ENCODE measurements around the gene CHST8. TPM values are rescaled to one million over a fixed set of nuclear protein-coding genes. Genes with fewer than 3 reads are reported as not detected.

Gene CHST8
- total and polyA plus RNA-seq, 7 experiments from 2014 or later = not detected

DNA sequence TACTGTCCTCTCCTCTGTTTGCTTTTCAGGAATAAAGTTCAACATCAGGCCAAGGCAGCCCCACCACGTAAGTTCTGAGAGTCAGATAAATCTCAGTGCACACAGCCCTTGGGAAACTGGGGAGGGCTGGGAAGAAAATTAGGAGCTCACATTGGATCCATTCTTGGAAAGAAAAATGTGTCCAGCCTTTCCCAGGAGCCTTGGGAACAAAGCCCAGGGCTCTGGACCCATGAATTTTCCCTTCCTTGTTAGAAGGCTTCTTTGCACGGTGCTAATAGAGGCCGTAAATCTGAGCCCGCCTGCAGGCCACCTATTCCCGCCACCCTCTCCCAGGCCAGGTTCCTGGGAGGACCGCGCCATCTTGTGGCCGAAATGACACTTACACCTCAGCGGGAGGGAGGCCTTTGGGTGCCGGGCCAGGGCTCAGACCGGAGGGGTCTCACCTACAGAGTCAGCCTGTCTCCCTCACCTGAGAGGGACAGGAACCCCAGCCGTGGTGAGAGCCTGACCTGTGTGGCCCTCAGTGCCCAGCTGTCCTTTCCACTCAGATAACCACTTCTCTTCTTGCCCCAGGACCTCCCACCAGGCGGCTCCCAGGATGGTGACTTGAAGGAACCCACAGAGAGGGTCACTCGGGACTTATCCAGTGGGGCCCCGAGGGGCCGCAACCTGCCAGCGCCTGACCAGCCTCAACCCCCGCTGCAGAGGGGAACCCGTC, 149.8 kb downstream of the CHST8 start:
- Histone ChIP-seq H3K27ac (ENCODE audit: low read depth, low read length) (no peak overlapping the region), H3K4me3 (ENCODE audit: low read length) (no peak overlapping the region), H3K36me3 (ENCODE audit: control insufficient read depth in 2 of 3, insufficient read depth in 3 of 3, low read length in 3 of 3) (no peaks in the 10 kb centered on the region), H3K27me3 (ENCODE audit: control insufficient read depth in 2 of 2, insufficient read depth in 2 of 2, low read length in 2 of 2) (no peaks in the 10 kb centered on the region), H3K4me1 (ENCODE audit: control insufficient read depth in 2 of 2, insufficient read depth in 2 of 2, low read length in 2 of 2) (no peaks in the 10 kb centered on the region), H3K9me3 (ENCODE audit: control insufficient read depth in 2 of 3, low read length in 3 of 3) (no peaks in the 10 kb centered on the region)
- H3K27ac Mint-ChIP-seq = no peak overlapping the region
- no peak overlapping the region for H3K4me3 Mint-ChIP-seq
- peaks cover 0 to 24% (median 22%) of the 10 kb centered on the region in 5 donors for H3K27me3 Mint-ChIP-seq
- CTCF ChIA-PET = interaction anchor here (0.9 to 1.2 kb wide), 2 partner anchors 9 to 341 kb away, joined by 3 read pairs; no protein-coding TSS in a partner anchor
- peak in 7 of 9 donors; percentile 35 to 68 (median 40) for DNase-seq
- POLR2A ChIA-PET = no interaction called here
- intact Hi-C loops (cut with micrococcal nuclease) = loop anchor here (1.0 to 5.0 kb wide), 4 partner anchors 341 to 536 kb away; no protein-coding TSS in a partner anchor
- no peaks in the 10 kb centered on the region for H3K9me3 Mint-ChIP-seq
- no peaks in the 10 kb centered on the region for H3K36me3 Mint-ChIP-seq
- no peaks in the 10 kb centered on the region for H3K4me1 Mint-ChIP-seq
- peak; percentile 60 for ATAC-seq

DNA sequence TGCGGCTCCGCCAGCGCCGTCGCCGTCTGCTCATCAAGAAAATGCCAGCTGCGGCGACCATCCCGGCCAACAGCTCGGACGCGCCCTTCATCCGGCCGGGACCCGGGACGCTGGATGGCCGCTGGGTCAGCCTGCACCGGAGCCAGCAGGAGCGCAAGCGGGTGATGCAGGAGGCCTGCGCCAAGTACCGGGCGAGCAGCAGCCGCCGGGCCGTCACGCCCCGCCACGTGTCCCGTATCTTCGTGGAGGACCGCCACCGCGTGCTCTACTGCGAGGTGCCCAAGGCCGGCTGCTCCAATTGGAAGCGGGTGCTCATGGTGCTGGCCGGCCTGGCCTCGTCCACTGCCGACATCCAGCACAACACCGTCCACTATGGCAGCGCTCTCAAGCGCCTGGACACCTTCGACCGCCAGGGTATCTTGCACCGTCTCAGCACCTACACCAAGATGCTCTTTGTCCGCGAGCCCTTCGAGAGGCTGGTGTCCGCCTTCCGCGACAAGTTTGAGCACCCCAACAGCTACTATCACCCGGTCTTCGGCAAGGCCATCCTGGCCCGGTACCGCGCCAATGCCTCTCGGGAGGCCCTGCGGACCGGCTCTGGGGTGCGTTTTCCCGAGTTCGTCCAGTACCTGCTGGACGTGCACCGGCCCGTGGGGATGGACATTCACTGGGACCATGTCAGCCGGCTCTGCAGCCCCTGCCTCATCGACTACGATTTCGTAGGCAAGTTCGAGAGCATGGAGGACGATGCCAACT, 150.5 kb downstream of the CHST8 start:
- Histone ChIP-seq H3K36me3 (ENCODE audit: control insufficient read depth in 2 of 3, insufficient read depth in 3 of 3, low read length in 3 of 3) (no peaks in the 10 kb centered on the region), H3K9me3 (ENCODE audit: control insufficient read depth in 2 of 3, low read length in 3 of 3) (no peaks in the 10 kb centered on the region), H3K27me3 (ENCODE audit: control insufficient read depth in 2 of 2, insufficient read depth in 2 of 2, low read length in 2 of 2) (no peaks in the 10 kb centered on the region), H3K4me1 (ENCODE audit: control insufficient read depth in 2 of 2, insufficient read depth in 2 of 2, low read length in 2 of 2) (no peaks in the 10 kb centered on the region), H3K4me3 (ENCODE audit: low read length) (no peak overlapping the region), H3K27ac (ENCODE audit: low read depth, low read length) (no peak overlapping the region)
- DNase-seq (no peak), ATAC-seq (no peak)
- Mint-ChIP-seq H3K27ac (no peak overlapping the region), H3K27me3 (peaks cover 0 to 22% (median 18%) of the 10 kb centered on the region in 5 donors), H3K4me1 (no peaks in the 10 kb centered on the region), H3K36me3 (no peaks in the 10 kb centered on the region), H3K9me3 (no peaks in the 10 kb centered on the region), H3K4me3 (no peak overlapping the region)
- POLR2A ChIA-PET = no interaction called here
- CTCF ChIA-PET = interaction anchor here (0.9 kb wide), 1 partner anchor 342 kb away, joined by 3 read pairs; no protein-coding TSS in a partner anchor
- intact Hi-C loops (cut with micrococcal nuclease) = loop anchor here in 1 of 2 donors (5.0 kb wide), 2 partner anchors 355 to 530 kb away; no protein-coding TSS in a partner anchor

DNA sequence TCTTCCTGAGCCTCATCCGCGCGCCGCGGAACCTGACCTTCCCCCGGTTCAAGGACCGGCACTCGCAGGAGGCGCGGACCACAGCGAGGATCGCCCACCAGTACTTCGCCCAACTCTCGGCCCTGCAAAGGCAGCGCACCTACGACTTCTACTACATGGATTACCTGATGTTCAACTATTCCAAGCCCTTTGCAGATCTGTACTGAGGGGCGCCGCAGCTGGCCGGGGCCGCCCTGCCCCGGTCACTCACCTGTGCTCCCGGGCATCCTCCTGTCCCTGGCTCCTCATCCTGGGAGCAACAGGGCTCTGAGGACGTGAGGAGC, 151.1 kb downstream of the CHST8 start:
- POLR2A ChIA-PET = no interaction called here
- Mint-ChIP-seq H3K27ac (no peak overlapping the region), H3K9me3 (no peaks in the 10 kb centered on the region)

DNA sequence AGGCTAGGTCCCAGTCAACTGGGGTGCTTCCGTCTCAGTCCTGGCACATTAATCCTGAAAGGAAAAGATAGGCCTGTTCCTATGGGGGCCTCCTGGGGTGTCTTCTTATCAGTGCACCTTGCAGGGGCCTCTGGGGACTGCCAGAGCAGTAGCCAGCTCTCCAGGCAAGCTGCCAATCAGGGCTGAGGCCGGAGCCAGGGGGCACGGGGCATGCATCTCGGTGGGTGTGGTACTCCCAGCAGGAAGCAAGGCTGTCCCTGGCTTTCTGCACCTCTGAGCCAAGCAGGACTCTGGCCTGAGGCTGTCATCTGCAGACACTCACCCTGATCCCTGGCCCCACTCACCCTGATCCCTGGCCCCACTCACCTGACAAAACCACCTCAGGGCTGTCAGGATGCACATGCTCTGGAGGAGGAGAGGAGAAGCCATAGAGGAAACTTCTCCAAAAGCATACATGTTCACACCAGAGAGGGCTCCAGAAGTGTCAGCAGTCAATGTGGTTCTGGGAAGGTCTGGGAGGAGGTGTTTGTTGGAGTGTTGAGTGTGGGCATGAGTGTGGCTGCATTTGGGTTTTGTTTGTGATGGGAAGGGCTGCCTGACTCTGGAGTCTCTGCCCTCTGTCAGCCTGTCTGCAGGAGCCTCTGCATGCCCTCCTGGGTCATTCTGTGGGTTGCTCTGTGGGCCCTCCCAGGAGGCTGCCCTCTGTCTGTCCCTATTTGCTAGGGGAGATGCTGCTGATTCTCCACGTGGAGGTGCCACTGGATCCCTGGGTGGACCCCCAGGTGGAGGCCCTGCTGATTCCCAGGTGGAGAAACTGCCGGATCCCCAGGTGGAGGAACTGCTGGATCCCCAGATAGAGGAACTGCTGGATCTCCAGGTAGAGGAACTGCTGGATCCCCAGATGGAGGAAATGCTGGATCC, 152.2 kb downstream of the CHST8 start:
- ChIA-PET CTCF (interaction anchor here (0.6 kb wide), 1 partner anchor 239 kb away, joined by 4 read pairs; no protein-coding TSS in a partner anchor), POLR2A (no interaction called here)
- DNase-seq (no peak), ATAC-seq (no peak)
- Mint-ChIP-seq H3K4me3 (no peak overlapping the region), H3K27ac (no peak overlapping the region), H3K9me3 (no peaks in the 10 kb centered on the region), H3K36me3 (no peaks in the 10 kb centered on the region), H3K4me1 (peaks cover 4 to 8% (median 7%) of the 10 kb centered on the region in 7 donors), H3K27me3 (peaks cover 7 to 27% (median 21%) of the 10 kb centered on the region in 5 donors)
- Histone ChIP-seq H3K27me3 (ENCODE audit: control insufficient read depth in 2 of 2, insufficient read depth in 2 of 2, low read length in 2 of 2) (no peaks in the 10 kb centered on the region), H3K9me3 (ENCODE audit: control insufficient read depth in 2 of 3, low read length in 3 of 3) (no peaks in the 10 kb centered on the region), H3K4me1 (ENCODE audit: control insufficient read depth in 2 of 2, insufficient read depth in 2 of 2, low read length in 2 of 2) (peaks cover 0 to 3% of the 10 kb centered on the region in 2 donors), H3K36me3 (ENCODE audit: control insufficient read depth in 2 of 3, insufficient read depth in 3 of 3, low read length in 3 of 3) (no peaks in the 10 kb centered on the region), H3K27ac (ENCODE audit: low read depth, low read length) (no peak overlapping the region), H3K4me3 (ENCODE audit: low read length) (no peak overlapping the region)
- intact Hi-C loops (cut with micrococcal nuclease) = loop anchor here in 1 of 2 donors (5.0 kb wide), 2 partner anchors 357 to 532 kb away; no protein-coding TSS in a partner anchor

More for the DNA sequence above, 151.1 kb downstream of the CHST8 start:
- peaks cover 0 to 3% of the 10 kb centered on the region in 2 donors for H3K4me1 ChIP-seq (ENCODE audit: control insufficient read depth in 2 of 2, insufficient read depth in 2 of 2, low read length in 2 of 2)
- H3K27ac ChIP-seq (ENCODE audit: low read depth, low read length) = no peak overlapping the region
- Mint-ChIP-seq H3K27me3 (peaks cover 0 to 22% (median 14%) of the 10 kb centered on the region in 5 donors), H3K4me3 (no peak overlapping the region), H3K36me3 (no peaks in the 10 kb centered on the region), H3K4me1 (peaks cover 0 to 1% (median 0%) of the 10 kb centered on the region in 7 donors)
- no peaks in the 10 kb centered on the region for H3K9me3 ChIP-seq (ENCODE audit: control insufficient read depth in 2 of 3, low read length in 3 of 3)
- ATAC-seq (no peak), DNase-seq (no peak)
- H3K36me3 ChIP-seq (ENCODE audit: control insufficient read depth in 2 of 3, insufficient read depth in 3 of 3, low read length in 3 of 3) = no peaks in the 10 kb centered on the region
- CTCF ChIA-PET = no interaction called here
- H3K27me3 ChIP-seq (ENCODE audit: control insufficient read depth in 2 of 2, insufficient read depth in 2 of 2, low read length in 2 of 2) = no peaks in the 10 kb centered on the region
- H3K4me3 ChIP-seq (ENCODE audit: low read length) = no peak overlapping the region
- intact Hi-C loops (cut with micrococcal nuclease) = loop anchor here in 1 of 2 donors (5.0 kb wide), 2 partner anchors 356 to 531 kb away; no protein-coding TSS in a partner anchor

DNA sequence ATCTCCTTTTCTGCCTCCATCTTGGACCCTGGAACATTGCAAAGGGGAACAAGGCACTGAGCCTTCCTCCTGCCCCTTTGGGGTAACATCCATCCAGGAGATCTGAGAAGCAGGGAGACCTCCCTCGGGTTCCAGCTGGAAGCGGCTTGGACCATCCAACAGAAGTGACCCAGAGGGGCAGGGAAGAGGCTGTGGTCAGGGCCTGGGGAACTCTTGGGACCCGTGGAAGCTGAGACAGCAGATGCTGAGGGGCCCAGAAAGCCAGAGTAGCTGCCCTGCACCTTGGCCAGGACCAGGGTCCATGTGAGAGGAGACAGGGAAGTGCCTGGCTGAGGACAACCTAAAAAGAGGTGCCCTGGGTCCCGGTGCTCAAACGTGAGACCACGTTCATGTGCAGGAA, 153.0 kb downstream of the CHST8 start:
- no peaks in the 10 kb centered on the region for H3K9me3 Mint-ChIP-seq
- DNase-seq (no peak), ATAC-seq (no peak)
- CTCF ChIA-PET = interaction anchor here (0.6 kb wide), 1 partner anchor 240 kb away, joined by 4 read pairs; no protein-coding TSS in a partner anchor
- no peak overlapping the region for H3K27ac ChIP-seq (ENCODE audit: low read depth, low read length)
- peaks cover 4 to 13% (median 7%) of the 10 kb centered on the region in 7 donors for H3K4me1 Mint-ChIP-seq
- no peak overlapping the region for H3K4me3 Mint-ChIP-seq
- no peaks in the 10 kb centered on the region for H3K27me3 ChIP-seq (ENCODE audit: control insufficient read depth in 2 of 2, insufficient read depth in 2 of 2, low read length in 2 of 2)
- H3K36me3 ChIP-seq (ENCODE audit: control insufficient read depth in 2 of 3, insufficient read depth in 3 of 3, low read length in 3 of 3) = no peaks in the 10 kb centered on the region
- POLR2A ChIA-PET = no interaction called here
- no peaks in the 10 kb centered on the region for H3K9me3 ChIP-seq (ENCODE audit: control insufficient read depth in 2 of 3, low read length in 3 of 3)
- no peak overlapping the region for H3K27ac Mint-ChIP-seq
- no peaks in the 10 kb centered on the region for H3K36me3 Mint-ChIP-seq
- peaks cover 0 to 3% of the 10 kb centered on the region in 2 donors for H3K4me1 ChIP-seq (ENCODE audit: control insufficient read depth in 2 of 2, insufficient read depth in 2 of 2, low read length in 2 of 2)
- peaks cover 12 to 28% (median 21%) of the 10 kb centered on the region in 5 donors for H3K27me3 Mint-ChIP-seq
- H3K4me3 ChIP-seq (ENCODE audit: low read length) = no peak overlapping the region
- intact Hi-C loops (cut with micrococcal nuclease) = loop anchor here in 1 of 2 donors (5.0 kb wide), 2 partner anchors 357 to 532 kb away; no protein-coding TSS in a partner anchor

All from naive thymus-derived CD4-positive, alpha-beta T cell (primary cell).